ENCODE results near the gene RAB12.
"Not testable (repeated sequence)": the region's sequence is repeated elsewhere in the genome, so short reads cannot be mapped to it uniquely, and the experiment has no call there.

RAB12 gene

GRCh38 chr18:8608795-8609658, at the start of gene RAB12:
RAB12 (plus strand) TSS chr18:8609437; CDS start chr18:8609440, 3 bp downstream.
- peak; percentile 31 for TF ChIP-seq CTCF (conservative IDR thresholded peaks at IDR 0.05; ENCODE audit: low read depth, low read length)
- DNase-seq (ENCODE audit: low read depth) = no peak
- H3K4me3 ChIP-seq (ENCODE audit: low read length) = peak within 1 kb of the TSS; percentile 87

GRCh38 chr18:8559612-8560186, 49.5 kb upstream of the RAB12 start:
- DNase-seq (ENCODE audit: low read depth) = no peak
- no peak for TF ChIP-seq CTCF (conservative IDR thresholded peaks at IDR 0.05; ENCODE audit: low read depth, low read length)
- H3K4me3 ChIP-seq (ENCODE audit: low read length) = no peak overlapping the region

- DNase-seq (ENCODE audit: low read depth) = peak; percentile 68
- no peak for TF ChIP-seq CTCF (conservative IDR thresholded peaks at IDR 0.05; ENCODE audit: low read depth, low read length)
Observed at GRCh38 chr18:8561123-8561910, 47.9 kb upstream of the RAB12 start.

GRCh38 chr18:8562070-8562469, 47.2 kb upstream of the RAB12 start:
- TF ChIP-seq CTCF (conservative IDR thresholded peaks at IDR 0.05; ENCODE audit: low read depth, low read length) = no peak
- no peak for DNase-seq (ENCODE audit: low read depth)
- no peak overlapping the region for H3K4me3 ChIP-seq (ENCODE audit: low read length)

More at GRCh38 chr18:8561123-8561910, 47.9 kb upstream of the RAB12 start:
- no peak overlapping the region for H3K4me3 ChIP-seq (ENCODE audit: low read length)

GRCh38 chr18:8562919-8563318, 46.3 kb upstream of the RAB12 start:
- DNase-seq (ENCODE audit: low read depth) = no peak
- TF ChIP-seq CTCF (conservative IDR thresholded peaks at IDR 0.05; ENCODE audit: low read depth, low read length) = no peak
- no peak overlapping the region for H3K4me3 ChIP-seq (ENCODE audit: low read length)

- DNase-seq (ENCODE audit: low read depth) = no peak
- H3K4me3 ChIP-seq (ENCODE audit: low read length) = no peak overlapping the region
- TF ChIP-seq CTCF (conservative IDR thresholded peaks at IDR 0.05; ENCODE audit: low read depth, low read length) = no peak
Observed at GRCh38 chr18:8571399-8571798, 37.8 kb upstream of the RAB12 start.

- not testable (repeated sequence) for H3K4me3 ChIP-seq (ENCODE audit: low read length); DNase-seq (ENCODE audit: low read depth)
Observed at GRCh38 chr18:8573766-8574165, 35.5 kb upstream of the RAB12 start.

Data from retinal pigment epithelial cell (primary cell).